ENCODE data around the gene DEFB113. TPM values are rescaled to one million over a fixed set of nuclear protein-coding genes. Genes with fewer than 3 reads are reported as not detected.

Gene DEFB113
- total RNA-seq, 1 donor from 2014 or later: not detected

DNA sequence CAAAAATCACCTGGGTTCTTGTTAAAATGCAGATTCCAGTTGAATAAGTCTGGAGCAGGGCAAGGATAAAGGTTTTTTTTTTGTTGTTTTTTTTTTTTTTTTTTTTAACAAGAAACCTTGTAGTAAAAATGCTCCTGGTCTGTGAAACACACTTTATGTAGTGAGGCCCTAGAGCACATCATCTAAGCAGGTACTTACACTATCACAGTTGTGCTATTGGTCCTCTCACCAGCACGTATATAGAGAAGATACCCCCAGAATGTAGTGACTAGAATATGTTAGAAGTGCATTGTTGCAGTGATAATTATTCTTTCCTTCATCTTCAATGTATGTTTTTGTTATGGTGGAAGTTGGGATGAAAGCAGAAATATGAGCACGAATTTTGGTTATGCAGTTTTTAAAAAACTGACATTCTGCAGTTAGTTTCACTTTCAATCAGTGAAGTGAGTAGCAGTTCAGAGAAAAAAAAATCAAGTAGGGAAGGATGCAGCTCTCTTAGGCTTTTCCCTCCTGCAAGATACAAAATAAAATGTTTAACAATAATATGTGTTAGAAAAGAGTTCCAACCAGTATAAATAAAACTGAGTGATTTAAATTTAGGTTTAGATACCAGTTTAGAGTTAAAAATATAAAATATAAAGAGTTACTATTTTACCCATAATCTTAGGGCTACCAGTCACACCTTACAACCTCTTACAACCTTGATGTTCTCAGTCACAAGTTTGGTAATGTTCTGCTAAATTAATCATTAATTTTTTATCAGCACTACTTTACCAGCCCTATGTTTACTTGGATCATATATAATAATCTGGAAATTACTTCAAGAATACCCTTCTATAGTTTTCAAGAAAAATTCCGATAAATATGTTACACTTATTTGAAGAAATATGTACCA is 9.2 kb upstream of the DEFB113 start:
- no peak overlapping the region for H3K27ac Mint-ChIP-seq (ENCODE audit: unreplicated experiment)
- H3K4me1 Mint-ChIP-seq: no peaks in the 10 kb centered on the region
- TF ChIP-seq CTCF (conservative IDR thresholded peaks at IDR 0.05): no peak
- H3K4me3 Mint-ChIP-seq: no peak overlapping the region
- H3K9me3 Mint-ChIP-seq: no peaks in the 10 kb centered on the region
- no peaks in the 10 kb centered on the region for H3K36me3 Mint-ChIP-seq (ENCODE audit: low read depth)
- no peaks in the 10 kb centered on the region for H3K27me3 Mint-ChIP-seq (ENCODE audit: low read depth)
- DNase-seq (ENCODE audit: low read depth, low spot score): no peak

GRCh38 chr6:49966823-49967222 is 2.6 kb downstream of the DEFB113 start:
- TF ChIP-seq CTCF (conservative IDR thresholded peaks at IDR 0.05): no peak
- Mint-ChIP-seq H3K27me3 (ENCODE audit: low read depth) (no peaks in the 10 kb centered on the region), H3K4me3 (no peak overlapping the region), H3K4me1 (no peaks in the 10 kb centered on the region), H3K9me3 (no peaks in the 10 kb centered on the region), H3K36me3 (ENCODE audit: low read depth) (no peaks in the 10 kb centered on the region), H3K27ac (ENCODE audit: unreplicated experiment) (no peak overlapping the region)
- DNase-seq (ENCODE audit: low read depth, low spot score): no peak

GRCh38 chr6:49966334-49966733 is 3.1 kb downstream of the DEFB113 start:
- Mint-ChIP-seq H3K27ac (ENCODE audit: unreplicated experiment) (no peak overlapping the region), H3K27me3 (ENCODE audit: low read depth) (no peaks in the 10 kb centered on the region), H3K4me1 (no peaks in the 10 kb centered on the region)

GRCh38 chr6:49964064-49964463 is 5.4 kb downstream of the DEFB113 start, which contains the start of gene DEFB114:
TSS of gene DEFB114 (minus strand) at chr6:49964164. CDS start at chr6:49964105, 59 bp downstream.
- no peak within 1 kb of the TSS for H3K4me3 Mint-ChIP-seq
- DNase-seq (ENCODE audit: low read depth, low spot score): no peak
- peaks cover 1% of the 10 kb centered on the region for H3K9me3 Mint-ChIP-seq
- TF ChIP-seq CTCF (conservative IDR thresholded peaks at IDR 0.05): no peak
- no peaks in the 10 kb centered on the region for H3K36me3 Mint-ChIP-seq (ENCODE audit: low read depth)
- H3K4me1 Mint-ChIP-seq: no peaks in the 10 kb centered on the region
- H3K27me3 Mint-ChIP-seq (ENCODE audit: low read depth): no peaks in the 10 kb centered on the region
- H3K27ac Mint-ChIP-seq (ENCODE audit: unreplicated experiment): no peak within 1 kb of the TSS

More at GRCh38 chr6:49966334-49966733, 3.1 kb downstream of the DEFB113 start:
- no peak for TF ChIP-seq CTCF (conservative IDR thresholded peaks at IDR 0.05)
- DNase-seq (ENCODE audit: low read depth, low spot score): no peak
- Mint-ChIP-seq H3K4me3 (no peak overlapping the region), H3K9me3 (no peaks in the 10 kb centered on the region), H3K36me3 (ENCODE audit: low read depth) (no peaks in the 10 kb centered on the region)

DNA sequence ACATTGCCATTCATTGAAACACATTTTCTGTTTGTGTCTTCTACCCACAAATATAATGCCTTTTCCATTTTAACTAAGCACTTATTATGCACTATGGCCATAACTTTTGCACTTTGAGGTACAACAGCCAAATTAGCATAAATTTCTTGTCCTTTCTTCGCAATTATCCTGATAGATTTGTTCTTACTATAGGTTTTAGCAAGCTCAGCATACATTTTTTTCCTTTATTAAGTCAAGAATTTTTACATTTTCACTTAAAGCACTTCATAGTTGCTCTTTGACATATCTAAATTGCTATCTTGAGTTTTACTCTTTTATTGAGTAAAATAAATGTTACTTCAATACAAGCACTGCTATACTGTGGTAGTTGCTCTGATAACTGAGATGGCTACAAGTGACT is 11.2 kb downstream of the DEFB113 start:
- no peak overlapping the region for H3K4me3 Mint-ChIP-seq
- no peak for DNase-seq (ENCODE audit: low read depth, low spot score)
- no peak overlapping the region for H3K27ac Mint-ChIP-seq (ENCODE audit: unreplicated experiment)
- peaks cover 4% of the 10 kb centered on the region for H3K9me3 Mint-ChIP-seq
- H3K27me3 Mint-ChIP-seq (ENCODE audit: low read depth): no peaks in the 10 kb centered on the region
- no peaks in the 10 kb centered on the region for H3K4me1 Mint-ChIP-seq
- H3K36me3 Mint-ChIP-seq (ENCODE audit: low read depth): no peaks in the 10 kb centered on the region
- TF ChIP-seq CTCF (conservative IDR thresholded peaks at IDR 0.05): no peak

All from neural crest cell (in vitro differentiated cells).